NT2/D1 (cell line): ENCODE data around the gene RTEL1.
"Not testable (repeated sequence)": the region's sequence is repeated elsewhere in the genome, so short reads cannot be mapped to it uniquely, and the experiment has no call there.

Experiments used
- DNase-seq: peaks from one replicate; pipeline ENCODE4 v3.0.0-alpha.2; 2011; ENCODE audit warnings: low read depth, low spot score
- H3K27me3 ChIP-seq: 2 replicates; pipeline ENCODE4 v1.6.0; 2011; ENCODE audit warnings: mild to moderate bottlenecking; ENCODE audit not compliant: insufficient read length, insufficient read depth
- H3K36me3 ChIP-seq: 2 replicates; pipeline ENCODE4 v1.6.1; 2011; ENCODE audit warnings: mild to moderate bottlenecking, low read length, mixed read lengths; ENCODE audit not compliant: insufficient read depth, insufficient read length
- H3K4me1 ChIP-seq: 2 replicates; pipeline ENCODE4 v1.5.1; 2011; ENCODE audit not compliant: insufficient read depth, insufficient read length
- H3K4me3 ChIP-seq: 2 replicates; pipeline ENCODE4 v1.5.1; 2011; ENCODE audit warnings: low read depth; ENCODE audit not compliant: insufficient read length
- H3K9ac ChIP-seq: 2 replicates; pipeline ENCODE4 v1.6.0; 2011; ENCODE audit warnings: low read depth; ENCODE audit not compliant: insufficient read length
- H3K9me3 ChIP-seq: 2 replicates; pipeline ENCODE4 v1.5.1; 2011; ENCODE audit warnings: mild to moderate bottlenecking, low read length; ENCODE audit not compliant: insufficient read depth
- SUZ12 ChIP-seq: IDR thresholded peaks from 2 replicates; pipeline ENCODE4 v1.6.1; 2011; ENCODE audit not compliant: insufficient read length, insufficient read depth; ENCODE audit errors: extremely low read depth
- YY1 ChIP-seq: IDR thresholded peaks from 2 replicates; pipeline ENCODE4 v1.6.1; 2011; ENCODE audit not compliant: insufficient read length, insufficient read depth
- ZNF274 ChIP-seq: IDR thresholded peaks from 2 replicates; pipeline ENCODE4 v1.6.1; 2011; ENCODE audit warnings: mild to moderate bottlenecking, low read depth, low read length

RTEL1 gene

DNA sequence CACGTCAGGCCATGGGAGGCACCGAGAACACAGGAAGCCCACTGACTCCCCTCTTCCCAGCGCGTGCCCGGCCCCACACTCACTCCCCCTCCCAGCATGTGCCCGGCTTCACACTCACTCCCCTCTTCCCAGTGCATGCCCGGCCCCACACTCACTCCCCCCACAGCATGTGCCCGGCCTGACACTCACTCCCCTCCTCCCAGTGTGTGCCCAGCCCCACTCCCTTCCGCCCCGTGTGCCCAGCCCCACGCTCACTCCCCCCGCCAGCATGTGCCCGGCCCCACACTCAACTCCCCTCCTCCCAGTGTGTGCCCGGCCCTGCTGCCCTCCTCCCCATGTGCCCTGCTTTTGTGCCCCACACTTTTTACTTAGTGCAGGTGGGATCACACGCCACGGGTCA lies 9.7 kb downstream of the RTEL1 start:
- Histone ChIP-seq H3K27me3 (no peaks in the 10 kb centered on the region), H3K9me3 (no peaks in the 10 kb centered on the region), H3K4me3 (no peak overlapping the region), H3K4me1 (peaks cover 2% of the 10 kb centered on the region), H3K36me3 (peaks cover 82% of the 10 kb centered on the region), H3K9ac (no peak overlapping the region)
- TF ChIP-seq ZNF274 (no peak), SUZ12 (no peak), YY1 (no peak)
- DNase-seq: no peak

DNA sequence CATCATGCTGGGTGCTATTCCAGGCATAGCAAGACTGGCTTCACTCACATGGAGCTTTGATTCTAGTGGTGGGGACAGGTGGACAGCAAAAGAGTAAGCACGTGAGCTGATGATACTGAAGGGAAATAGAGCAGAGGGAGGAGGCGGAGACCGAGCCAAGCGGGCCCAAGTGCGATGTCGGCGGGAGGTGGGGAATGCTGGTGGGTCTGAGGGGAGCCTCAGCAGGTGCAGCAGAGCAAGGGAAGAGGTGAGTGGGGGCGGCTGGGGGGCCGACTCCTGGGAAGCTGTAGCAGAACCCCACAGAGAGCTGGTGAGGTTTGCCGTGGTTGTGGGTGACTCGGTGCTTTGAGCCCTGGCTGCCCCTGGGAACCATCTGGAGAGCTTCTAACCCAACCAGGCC lies 10.2 kb downstream of the RTEL1 start:
- no peak for DNase-seq
- Histone ChIP-seq H3K9ac (no peak overlapping the region), H3K4me1 (peaks cover 2% of the 10 kb centered on the region), H3K4me3 (no peak overlapping the region), H3K27me3 (no peaks in the 10 kb centered on the region), H3K36me3 (peaks cover 78% of the 10 kb centered on the region), H3K9me3 (no peaks in the 10 kb centered on the region)
- no peak for TF ChIP-seq ZNF274
- TF ChIP-seq SUZ12: no peak
- no peak for TF ChIP-seq YY1

DNA sequence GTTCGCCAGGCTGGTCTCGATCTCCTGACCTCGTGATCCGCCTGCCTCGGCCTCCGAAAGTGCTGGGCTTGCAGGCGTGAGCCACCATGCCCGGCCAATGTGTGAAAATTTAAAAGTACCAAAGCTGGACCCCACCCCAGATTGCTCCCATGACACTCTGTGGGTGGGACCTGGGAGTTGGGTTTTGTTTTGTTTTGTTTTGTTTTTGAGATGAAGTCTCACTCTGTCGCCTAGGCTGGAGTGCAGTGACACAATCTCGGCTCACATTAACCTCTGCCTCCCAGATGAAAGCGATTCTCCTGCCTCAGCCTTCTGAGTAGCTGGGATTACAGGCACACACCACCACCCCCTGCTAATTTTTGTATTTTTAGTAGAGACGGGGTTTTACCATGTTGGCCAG lies 13.6 kb downstream of the RTEL1 start:
- H3K9me3 ChIP-seq, H3K4me3 ChIP-seq, DNase-seq, H3K27me3 ChIP-seq, H3K4me1 ChIP-seq, H3K9ac ChIP-seq: not testable (repeated sequence)
- peaks cover 77% of the 10 kb centered on the region for H3K36me3 ChIP-seq

DNA sequence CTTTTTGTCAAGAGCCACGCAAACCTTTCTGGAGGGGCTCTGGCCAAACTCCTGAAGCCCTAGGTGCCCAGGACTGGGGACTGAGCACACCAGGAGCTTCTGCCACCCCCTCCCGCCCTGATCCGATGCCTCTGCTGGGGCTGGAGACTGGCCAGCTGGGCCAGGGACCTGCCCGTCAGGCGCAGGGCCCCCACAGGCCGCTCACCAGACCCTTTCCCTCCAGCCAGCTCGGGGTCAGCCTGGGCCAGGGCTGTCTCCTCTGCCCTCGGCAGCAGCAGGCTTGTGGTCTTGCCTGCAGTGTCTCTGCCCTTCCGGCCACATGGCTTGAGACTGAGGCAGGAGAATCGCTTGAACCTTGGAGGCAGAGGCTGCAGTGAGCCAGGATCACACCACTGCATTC lies 14.6 kb downstream of the RTEL1 start:
- peaks cover 78% of the 10 kb centered on the region for H3K36me3 ChIP-seq

DNA sequence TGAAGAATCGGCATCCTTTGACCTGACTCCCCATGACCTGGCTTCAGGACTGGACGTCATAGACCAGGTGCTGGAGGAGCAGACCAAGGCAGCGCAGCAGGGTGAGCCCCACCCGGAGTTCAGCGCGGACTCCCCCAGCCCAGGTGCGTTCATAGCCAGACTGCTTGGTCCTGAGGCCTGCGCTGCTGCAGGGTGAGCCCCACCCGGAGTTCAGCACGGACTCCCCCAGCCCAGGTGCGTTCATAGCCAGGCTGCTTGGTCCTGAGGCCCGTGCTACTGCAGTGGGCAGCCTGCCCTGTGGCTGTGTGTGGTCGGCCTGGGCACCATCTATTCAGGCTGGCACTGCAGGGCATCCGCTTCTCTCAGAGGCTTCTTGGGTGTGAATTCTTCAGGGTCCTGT lies 15.8 kb downstream of the RTEL1 start:
- no peaks in the 10 kb centered on the region for H3K27me3 ChIP-seq
- H3K4me3 ChIP-seq: no peak overlapping the region
- TF ChIP-seq YY1 (no peak), ZNF274 (no peak), SUZ12 (no peak)
- DNase-seq: no peak
- H3K36me3 ChIP-seq: peaks cover 77% of the 10 kb centered on the region
- H3K4me1 ChIP-seq: peaks cover 2% of the 10 kb centered on the region
- H3K9ac ChIP-seq: no peak overlapping the region
- no peaks in the 10 kb centered on the region for H3K9me3 ChIP-seq

More for the DNA sequence above, 14.6 kb downstream of the RTEL1 start:
- TF ChIP-seq YY1 (no peak), ZNF274 (no peak), SUZ12 (no peak)
- H3K4me1 ChIP-seq: peaks cover 2% of the 10 kb centered on the region
- no peaks in the 10 kb centered on the region for H3K27me3 ChIP-seq
- no peak for DNase-seq
- H3K9me3 ChIP-seq: no peaks in the 10 kb centered on the region
- no peak overlapping the region for H3K9ac ChIP-seq
- H3K4me3 ChIP-seq: no peak overlapping the region

DNA sequence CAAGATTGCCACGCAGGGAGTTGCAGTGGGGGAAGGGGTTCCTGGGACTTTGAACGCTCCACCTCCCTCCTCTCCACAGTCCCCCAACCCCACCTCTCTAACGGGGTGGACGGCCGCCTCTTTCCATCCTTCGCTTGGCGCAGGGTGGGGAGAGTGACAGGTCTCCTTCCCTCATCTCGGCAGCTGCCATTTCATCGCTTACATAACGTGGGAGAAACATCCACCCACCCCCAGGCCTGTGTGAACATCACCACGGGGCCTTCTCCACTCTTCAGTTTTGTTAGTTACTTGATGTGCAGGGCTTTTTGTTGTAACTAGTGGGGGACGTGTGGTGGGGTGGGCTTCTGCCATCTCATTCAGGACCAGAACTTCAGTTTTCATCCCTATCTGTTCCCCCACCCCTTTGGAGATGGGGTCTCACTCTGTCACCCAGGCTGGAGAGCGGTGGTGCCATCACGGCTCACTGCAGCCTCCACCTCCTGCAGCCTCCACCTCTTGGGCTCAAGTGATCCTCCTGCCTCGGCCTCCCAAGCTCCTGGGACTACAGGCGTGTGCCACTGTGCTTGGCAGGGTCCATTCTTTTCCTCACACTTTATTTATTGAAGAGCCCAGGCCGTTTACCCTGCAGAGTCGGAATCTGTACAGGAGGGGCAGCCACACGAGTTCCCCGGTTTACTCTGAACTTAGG lies 17.7 kb downstream of the RTEL1 start:
- Histone ChIP-seq H3K9ac (no peak overlapping the region), H3K27me3 (no peaks in the 10 kb centered on the region), H3K4me3 (no peak overlapping the region), H3K4me1 (peaks cover 2% of the 10 kb centered on the region), H3K9me3 (no peaks in the 10 kb centered on the region), H3K36me3 (peaks cover 80% of the 10 kb centered on the region)
- DNase-seq: no peak
- TF ChIP-seq SUZ12 (no peak), ZNF274 (no peak)

DNA sequence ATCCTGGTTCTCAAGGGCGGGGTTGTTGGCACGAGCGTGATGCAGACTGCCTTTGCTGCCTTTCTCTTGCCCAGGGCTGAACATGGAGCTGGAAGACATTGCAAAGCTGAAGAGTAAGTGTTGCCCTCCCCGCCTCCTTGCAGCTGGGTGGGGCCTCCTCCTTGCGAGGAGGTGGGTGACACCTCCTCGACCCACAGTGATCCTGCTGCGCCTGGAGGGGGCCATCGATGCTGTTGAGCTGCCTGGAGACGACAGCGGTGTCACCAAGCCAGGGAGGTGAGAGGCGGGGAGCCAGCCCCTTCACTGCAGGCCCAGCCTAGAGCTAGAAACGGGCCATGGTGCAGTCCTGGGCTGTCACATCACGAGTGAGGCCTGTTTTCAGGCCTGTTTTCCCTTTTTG lies 20.0 kb downstream of the RTEL1 start:
- no peaks in the 10 kb centered on the region for H3K9me3 ChIP-seq
- no peak for DNase-seq
- H3K9ac ChIP-seq: no peak overlapping the region
- peaks cover 14% of the 10 kb centered on the region for H3K4me1 ChIP-seq
- no peak overlapping the region for H3K4me3 ChIP-seq
- TF ChIP-seq SUZ12 (no peak), YY1 (no peak), ZNF274 (no peak)
- H3K27me3 ChIP-seq: no peaks in the 10 kb centered on the region
- peaks cover 78% of the 10 kb centered on the region for H3K36me3 ChIP-seq
